SU-DHL-6 (cell line): ENCODE data around the gene CSNK2B.

Experiments used
- EZH2phosphoT487 ChIP-seq: fragments of 200-600 bp; sonication (generic), shearing (Covaris generic); conservative IDR thresholded peaks from 2 replicates; pipeline ENCODE4 v1.6.1; 2018; ENCODE audit warnings: mild to moderate bottlenecking, antibody characterized with exemption, low read length, moderate library complexity, mixed read lengths
- TF ChIP-seq, protein P1 (sequence below): fragments of 200-600 bp; sonication (generic); IDR thresholded peaks from one replicate; pipeline ENCODE4 v1.5.1; 2017; ENCODE audit warnings: antibody characterized with exemption, mild to moderate bottlenecking, low read length, moderate library complexity; ENCODE audit not compliant: insufficient read depth, poor library complexity, severe bottlenecking

DNA sequence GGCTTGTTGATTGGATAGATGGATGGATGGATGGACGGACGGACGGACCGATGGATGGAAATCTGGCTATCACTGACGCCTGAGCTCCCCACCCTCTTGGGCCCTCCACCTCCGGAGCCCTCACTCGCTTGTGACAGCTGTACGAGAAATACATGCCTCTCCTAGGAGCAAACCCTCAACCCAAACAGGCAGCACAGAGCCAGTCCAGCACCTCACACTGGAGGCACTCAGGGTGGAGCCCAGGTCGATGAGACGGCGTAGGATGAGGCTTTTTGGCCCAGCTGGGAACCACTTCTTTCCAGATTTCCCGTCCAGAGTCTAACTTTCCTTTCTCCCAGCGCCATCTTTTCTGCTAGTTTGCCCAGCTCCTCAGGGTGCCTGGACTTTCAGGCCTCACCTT, 17.7 kb downstream of the CSNK2B start:
- TF ChIP-seq, protein P1, sequence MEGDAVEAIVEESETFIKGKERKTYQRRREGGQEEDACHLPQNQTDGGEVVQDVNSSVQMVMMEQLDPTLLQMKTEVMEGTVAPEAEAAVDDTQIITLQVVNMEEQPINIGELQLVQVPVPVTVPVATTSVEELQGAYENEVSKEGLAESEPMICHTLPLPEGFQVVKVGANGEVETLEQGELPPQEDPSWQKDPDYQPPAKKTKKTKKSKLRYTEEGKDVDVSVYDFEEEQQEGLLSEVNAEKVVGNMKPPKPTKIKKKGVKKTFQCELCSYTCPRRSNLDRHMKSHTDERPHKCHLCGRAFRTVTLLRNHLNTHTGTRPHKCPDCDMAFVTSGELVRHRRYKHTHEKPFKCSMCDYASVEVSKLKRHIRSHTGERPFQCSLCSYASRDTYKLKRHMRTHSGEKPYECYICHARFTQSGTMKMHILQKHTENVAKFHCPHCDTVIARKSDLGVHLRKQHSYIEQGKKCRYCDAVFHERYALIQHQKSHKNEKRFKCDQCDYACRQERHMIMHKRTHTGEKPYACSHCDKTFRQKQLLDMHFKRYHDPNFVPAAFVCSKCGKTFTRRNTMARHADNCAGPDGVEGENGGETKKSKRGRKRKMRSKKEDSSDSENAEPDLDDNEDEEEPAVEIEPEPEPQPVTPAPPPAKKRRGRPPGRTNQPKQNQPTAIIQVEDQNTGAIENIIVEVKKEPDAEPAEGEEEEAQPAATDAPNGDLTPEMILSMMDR, result no peak
- TF ChIP-seq EZH2phosphoT487, result no peak
